Daoy (cell line): ENCODE data around the gene BLOC1S2. TPM values are rescaled to one million over a fixed set of nuclear protein-coding genes. Genes with fewer than 3 reads are reported as not detected.
A peak's percentile ranks its signal among the peaks of the same experiment; 100 is the strongest.
"Not testable (repeated sequence)": the region's sequence is repeated elsewhere in the genome, so short reads cannot be mapped to it uniquely, and the experiment has no call there.

Experiments used
- DNase-seq: peaks from one replicate; pipeline ENCODE4 v3.0.0-alpha.2; 2015; ENCODE audit warnings: low read depth
- total RNA-seq: library from RNA; depleted of rRNA; stranded (reverse); fragments of >200 nt; shearing (Covaris generic); gene quantifications from 2 replicates; pipeline ENCODE4 v1.2.3, GENCODE V29; 2014

BLOC1S2 gene
- total RNA-seq, 1 experiment from 2014 or later = 67.8 TPM

GRCh38 chr10:100291356-100291755 lies 4.9 kb upstream of the BLOC1S2 start:
- DNase-seq = no peak

GRCh38 chr10:100289641-100290040 lies 3.2 kb upstream of the BLOC1S2 start:
- no peak for DNase-seq

DNA sequence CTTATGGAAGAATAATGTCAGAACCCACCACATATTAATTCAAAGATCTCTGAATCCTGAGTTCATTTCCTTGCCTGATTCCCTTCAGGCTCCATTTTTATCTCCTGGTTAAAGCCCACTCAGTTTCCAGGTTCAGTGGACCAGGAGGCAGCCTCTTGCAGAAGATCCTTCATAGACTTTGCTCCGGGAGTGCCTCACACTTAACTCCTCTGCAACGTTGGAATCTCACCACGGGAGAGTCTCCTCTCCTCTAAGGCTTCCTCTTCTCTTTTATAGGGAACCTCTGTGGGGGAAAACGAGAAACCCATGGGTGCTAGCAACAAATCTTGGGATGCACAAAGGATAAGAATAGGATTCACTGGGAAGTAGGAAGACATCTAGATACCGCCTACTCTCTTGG lies 1.7 kb upstream of the BLOC1S2 start:
- no peak for DNase-seq

DNA sequence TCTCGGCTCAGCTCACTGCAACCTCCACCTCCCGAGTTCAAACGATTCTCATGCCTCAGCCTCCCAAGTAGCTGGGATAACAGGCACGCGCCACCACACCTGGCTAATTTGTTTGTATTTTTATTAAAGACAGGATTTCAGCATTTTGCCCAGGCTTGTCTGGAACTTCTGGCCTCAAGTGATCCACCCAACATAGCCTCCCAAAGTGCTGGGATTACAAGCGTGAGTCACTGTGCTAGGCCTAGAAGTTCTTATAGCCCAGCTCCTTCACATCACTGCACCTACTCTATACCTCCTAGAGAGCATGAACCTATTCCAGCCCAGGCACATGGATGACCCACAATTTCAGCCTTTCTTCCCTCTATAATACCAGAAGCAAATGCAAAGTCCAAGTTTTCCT lies 1.3 kb upstream of the BLOC1S2 start:
- DNase-seq = no peak

GRCh38 chr10:100285326-100285725 lies 1.2 kb downstream of the BLOC1S2 start:
- not testable (repeated sequence) for DNase-seq

GRCh38 chr10:100282907-100283306 lies 3.6 kb downstream of the BLOC1S2 start:
- DNase-seq = no peak

GRCh38 chr10:100276971-100277370 lies 9.5 kb downstream of the BLOC1S2 start:
- DNase-seq = not testable (repeated sequence)

GRCh38 chr10:100267239-100268104 lies 19.0 kb downstream of the BLOC1S2 start, which contains the start of gene CWF19L1:
Gene CWF19L1 (minus strand): TSS chr10:100267638. CDS start chr10:100267593, 45 bp downstream.
- DNase-seq = peak; percentile 85

DNA sequence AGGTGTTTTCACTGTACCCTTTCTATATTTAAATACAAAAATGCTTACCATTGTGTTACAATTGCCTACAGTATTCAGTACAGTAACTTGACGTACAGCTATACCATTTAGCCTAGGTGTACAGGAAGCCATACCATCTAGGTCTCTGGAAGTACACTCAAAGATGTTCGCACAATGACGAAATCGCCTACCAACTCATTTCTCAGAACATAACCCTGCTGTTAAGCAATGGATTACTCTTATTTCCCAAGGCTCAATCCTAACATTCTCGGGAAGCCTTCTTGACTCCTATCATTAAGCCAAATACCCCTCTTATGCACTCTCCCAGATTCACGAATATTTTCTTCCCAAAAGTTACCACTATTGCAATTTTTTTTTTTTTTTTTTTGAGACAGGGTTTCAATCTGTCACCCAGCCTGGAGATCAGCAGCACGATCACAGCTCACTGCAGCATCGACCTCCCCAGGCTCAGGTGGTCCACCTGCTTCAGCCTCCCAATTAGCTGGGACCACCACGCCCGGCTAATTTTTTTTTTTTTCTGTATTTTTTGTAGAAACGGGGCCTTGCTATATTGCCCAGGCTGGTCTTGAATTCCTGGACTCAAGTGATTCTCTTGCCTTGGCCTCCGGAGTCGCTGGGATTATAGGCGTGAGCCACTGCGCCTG lies 20.5 kb downstream of the BLOC1S2 start:
- DNase-seq = no peak

GRCh38 chr10:100254191-100254590 lies 32.3 kb downstream of the BLOC1S2 start:
- no peak for DNase-seq

GRCh38 chr10:100253041-100253440 lies 33.4 kb downstream of the BLOC1S2 start:
- DNase-seq = no peak

DNA sequence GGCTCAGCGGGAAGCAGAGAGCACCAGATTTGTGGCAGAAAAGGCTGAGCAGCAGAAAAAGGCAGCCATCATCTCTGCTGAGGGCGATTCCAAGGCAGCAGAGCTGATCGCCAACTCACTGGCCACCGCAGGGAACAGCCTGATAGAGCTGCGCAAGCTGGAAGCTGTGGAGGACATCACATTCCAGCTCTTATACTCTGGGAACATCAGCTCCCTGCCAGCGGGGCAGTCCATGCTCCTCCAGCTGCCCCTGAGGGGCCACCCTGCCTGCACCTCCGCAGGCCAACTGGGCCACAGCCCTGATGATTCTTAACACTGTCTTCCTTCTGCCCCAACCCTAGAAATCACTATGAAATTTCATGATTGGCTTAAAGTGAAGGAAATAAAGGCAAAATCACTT lies 37.7 kb downstream of the BLOC1S2 start:
- DNase-seq = no peak

DNA sequence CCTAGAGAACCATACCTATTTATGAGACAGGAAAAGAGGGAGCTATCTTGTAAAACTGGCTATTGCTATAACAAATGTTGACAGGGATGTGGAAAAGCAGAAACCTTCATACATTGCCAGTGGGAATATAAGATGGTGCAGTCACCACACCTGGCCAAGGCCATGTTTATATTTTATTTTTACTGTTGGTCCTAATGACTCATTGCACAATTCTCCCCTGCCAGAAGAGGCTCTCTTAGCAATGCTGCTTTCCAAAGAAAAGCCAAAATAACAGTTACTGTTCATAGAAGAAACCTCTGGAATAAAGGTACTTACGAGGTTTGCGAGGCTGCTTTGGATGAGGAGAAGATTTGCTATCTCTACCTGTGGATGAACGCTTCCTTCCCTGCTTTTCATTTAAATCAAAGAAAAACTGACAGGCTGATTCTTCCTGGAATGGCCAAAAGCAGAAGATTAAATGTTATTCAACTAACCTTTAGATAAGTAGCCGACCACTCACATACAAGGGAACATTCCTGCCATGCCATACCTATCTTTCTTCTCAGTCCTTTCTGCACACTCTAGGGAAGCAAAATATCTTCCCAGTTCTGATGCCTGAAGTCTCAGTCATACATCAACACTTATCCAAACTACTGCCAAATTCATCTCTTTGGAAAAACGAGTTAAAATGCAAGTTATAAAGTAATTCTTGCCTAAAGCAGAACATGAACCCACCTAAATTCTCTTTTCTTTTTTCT lies 40.8 kb downstream of the BLOC1S2 start:
- DNase-seq = no peak

- DNase-seq = no peak
Measured at GRCh38 chr10:100239851-100240250, 46.6 kb downstream of the BLOC1S2 start.

DNA sequence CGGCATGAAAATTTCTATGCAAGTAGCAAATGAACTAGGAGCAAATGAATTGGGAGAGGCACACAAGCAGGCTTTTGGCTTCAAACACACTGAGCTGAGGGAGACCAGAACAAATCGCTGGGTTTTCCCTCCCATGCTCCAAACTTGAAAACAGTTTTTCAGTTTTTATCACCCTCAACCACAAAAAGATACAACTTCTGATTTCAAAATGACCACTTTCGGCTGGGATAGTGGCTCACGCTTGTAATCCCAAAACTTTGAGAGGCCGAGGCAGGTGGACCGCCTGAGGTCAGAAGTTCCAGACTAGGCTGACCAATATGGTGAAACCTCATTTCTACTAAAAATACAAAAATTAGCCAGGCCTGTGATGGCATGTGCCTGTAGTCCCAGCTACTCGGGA lies 48.1 kb downstream of the BLOC1S2 start:
- no peak for DNase-seq

GRCh38 chr10:100232101-100232500 lies 54.4 kb downstream of the BLOC1S2 start:
- DNase-seq = no peak

DNA sequence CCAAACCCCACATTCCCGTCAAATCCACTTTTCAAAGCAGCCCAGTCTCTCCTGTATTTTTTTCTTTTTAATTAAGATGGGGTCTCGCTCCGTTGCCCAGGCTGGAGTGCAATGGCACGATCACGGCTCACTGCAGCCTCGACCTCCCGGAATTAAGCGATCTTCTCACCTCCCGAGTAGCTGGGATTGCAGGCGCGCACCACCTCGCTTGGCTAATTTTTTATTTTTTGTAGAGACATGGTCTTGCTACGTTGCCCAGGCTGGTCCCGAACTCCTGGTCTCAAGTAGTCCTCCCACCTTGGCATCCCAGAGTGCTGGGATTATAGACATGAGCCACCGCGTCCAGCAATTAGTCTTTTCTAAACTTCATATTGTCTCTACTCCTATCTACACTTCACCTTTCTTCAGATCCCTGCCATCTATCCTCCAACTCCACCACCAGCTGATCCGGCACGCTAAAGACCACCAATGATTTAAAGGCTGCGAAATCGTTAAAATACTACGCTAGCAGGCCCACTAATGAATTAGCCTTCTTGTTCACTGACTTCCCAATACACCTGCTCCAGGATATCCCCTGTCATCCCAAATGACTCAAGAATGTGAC lies 56.6 kb downstream of the BLOC1S2 start:
- no peak for DNase-seq

GRCh38 chr10:100223879-100224278 lies 62.6 kb downstream of the BLOC1S2 start:
- no peak for DNase-seq
